Keratinocyte (primary cell): ENCODE data around the gene RNF169. TPM values are rescaled to one million over a fixed set of nuclear protein-coding genes. Genes with fewer than 3 reads are reported as not detected.
A peak's percentile ranks its signal among the peaks of the same experiment; 100 is the strongest.

ENCODE experiments used
- DNase-seq: peaks from one replicate; pipeline ENCODE4 v3.0.0-alpha.2; 2011; ENCODE audit warnings: low read depth, missing footprints, low spot score
- FAIRE-seq: peaks from 2 replicates; lab custom pipeline; 2011; peaks lifted over from hg19 to GRCh38; lab: Jason Lieb, UNC
- H2AFZ ChIP-seq: 2 replicates; pipeline ENCODE4 v1.6.0; 2012; ENCODE audit warnings: low read length, control low read depth, inconsistent platforms; ENCODE audit not compliant: control insufficient read depth
- H3K27ac ChIP-seq: 2 replicates; pipeline ENCODE4 v1.5.1; 2011; ENCODE audit warnings: low read length; ENCODE audit not compliant: control insufficient read depth, insufficient read depth
- H3K27me3 ChIP-seq: 3 replicates; pipeline ENCODE4 v1.6.0; 2011; ENCODE audit warnings: low read length; ENCODE audit not compliant: control insufficient read depth, insufficient read depth; ENCODE audit errors: extremely low read depth
- H3K36me3 ChIP-seq, 2 experiments: 2 replicates in 1 of 2; 3 replicates in 1 of 2; pipeline ENCODE4 v1.5.1; 2011; ENCODE audit warnings: low read length in 2 of 2, mild to moderate bottlenecking in 1 of 2; ENCODE audit not compliant: control insufficient read depth in 2 of 2, insufficient read depth in 2 of 2; ENCODE audit errors: extremely low read depth in 1 of 2
- H3K4me1 ChIP-seq: 3 replicates; pipeline ENCODE4 v1.5.1; 2011; ENCODE audit warnings: low read length; ENCODE audit not compliant: control insufficient read depth, insufficient read depth; ENCODE audit errors: extremely low read depth
- H3K4me2 ChIP-seq: 3 replicates; pipeline ENCODE4 v1.6.0; 2011; ENCODE audit warnings: low read depth, low read length; ENCODE audit not compliant: control insufficient read depth, insufficient read depth; ENCODE audit errors: extremely low read depth
- H3K4me3 ChIP-seq, 3 experiments: fragments of 200-600 bp in 1 of 3; sonication (generic) in 1 of 3; 2 replicates in 2 of 3; 3 replicates in 1 of 3; pipeline ENCODE4 v1.5.1; 2011 to 2016; ENCODE audit warnings: low read length in 3 of 3, mild to moderate bottlenecking in 3 of 3, control low read depth in 2 of 3, inconsistent platforms in 1 of 3, low read depth in 1 of 3, mixed read lengths in 1 of 3, mixed run types in 1 of 3, moderate library complexity in 1 of 3; ENCODE audit not compliant: control insufficient read depth in 2 of 3, insufficient read depth in 2 of 3; ENCODE audit errors: extremely low read depth in 1 of 3
- H3K79me2 ChIP-seq: 2 replicates; pipeline ENCODE4 v1.6.0; 2012; ENCODE audit warnings: low read length; ENCODE audit not compliant: control insufficient read depth, insufficient read depth
- H3K9ac ChIP-seq: 3 replicates; pipeline ENCODE4 v1.6.0; 2011; ENCODE audit warnings: low read length; ENCODE audit not compliant: control insufficient read depth, insufficient read depth; ENCODE audit errors: extremely low read depth
- H3K9me1 ChIP-seq: 3 replicates; pipeline ENCODE4 v1.6.0; 2011; ENCODE audit warnings: low read length; ENCODE audit not compliant: control insufficient read depth, insufficient read depth; ENCODE audit errors: extremely low read depth
- H3K9me3 ChIP-seq: 2 replicates; pipeline ENCODE4 v1.5.1; 2012; ENCODE audit warnings: low read depth, low read length; ENCODE audit not compliant: control insufficient read depth
- H4K20me1 ChIP-seq: 3 replicates; pipeline ENCODE4 v1.6.0; 2011; ENCODE audit warnings: low read length; ENCODE audit not compliant: control insufficient read depth, insufficient read depth; ENCODE audit errors: extremely low read depth
- EZH2 ChIP-seq: IDR thresholded peaks from one replicate; pipeline ENCODE4 v1.6.1; 2012; ENCODE audit warnings: inconsistent platforms, mild to moderate bottlenecking, low read length, moderate library complexity
- dilution Hi-C: fragments of 300-500 bp; cut with MboI; formaldehyde crosslinking; loops from one replicate; pipeline ENCODE4 v1.7.0; 2020; ENCODE audit warnings: low sequenced_read_pairs; ENCODE audit not compliant: extremely low pct_ligation_motif_present
- polyA plus RNA-seq, 5 experiments: library from polyadenylated mRNA; depleted of rRNA in 3 of 5; stranded (reverse) in 3 of 5; stranded (forward) in 1 of 5; unstranded in 1 of 5; fragments of >200 nt; gene quantifications; 1 replicate in 1 of 5; 2 replicates in 3 of 5; 3 replicates in 1 of 5; pipeline versions ENCODE4 v1.2.1 to v1.2.3, GENCODE V29; 2011 to 2012; ENCODE audit warnings: missing spikeins in 2 of 5, low read depth in 1 of 5, low replicate concordance in 1 of 5
- TF ChIP-seq, protein P1 (sequence below), 3 experiments: IDR thresholded peaks in 1 of 3; conservative IDR thresholded peaks in 1 of 3; optimal IDR thresholded peaks in 1 of 3; 2 replicates in 2 of 3; 3 replicates in 1 of 3; pipeline versions ENCODE3 to v1.5.1; 2011; ENCODE audit warnings: low read length in 3 of 3, mild to moderate bottlenecking in 3 of 3, moderate library complexity in 2 of 3, control low read depth in 1 of 3, inconsistent platforms in 1 of 3; ENCODE audit not compliant: insufficient read depth in 2 of 3; ENCODE audit errors: extremely low read depth in 1 of 3

The RNF169 gene
- polyA plus RNA-seq, 1 donor (not counting 4 experiments of a cell fraction or from before 2014, with no cell fraction given) = 8.9 TPM

- Histone ChIP-seq H3K79me2 (peaks cover 71% of the 10 kb centered on the region), H2AFZ (no peak overlapping the region), H3K9me3 (no peaks in the 10 kb centered on the region), H3K36me3 (no peaks in the 10 kb centered on the region), H3K4me2 (peak overlapping the region; percentile 47), H3K27ac (no peak overlapping the region), H3K9ac (no peak overlapping the region), H3K27me3 (no peaks in the 10 kb centered on the region), H3K9me1 (no peaks in the 10 kb centered on the region), H3K4me3 (no peak overlapping the region), H3K4me1 (peaks cover 11% of the 10 kb centered on the region), H4K20me1 (no peaks in the 10 kb centered on the region)
- peak; percentile 89 for FAIRE-seq
- dilution Hi-C loops = no loop called here
- no peak for DNase-seq
- no peak for TF ChIP-seq EZH2
- TF ChIP-seq, protein P1, sequence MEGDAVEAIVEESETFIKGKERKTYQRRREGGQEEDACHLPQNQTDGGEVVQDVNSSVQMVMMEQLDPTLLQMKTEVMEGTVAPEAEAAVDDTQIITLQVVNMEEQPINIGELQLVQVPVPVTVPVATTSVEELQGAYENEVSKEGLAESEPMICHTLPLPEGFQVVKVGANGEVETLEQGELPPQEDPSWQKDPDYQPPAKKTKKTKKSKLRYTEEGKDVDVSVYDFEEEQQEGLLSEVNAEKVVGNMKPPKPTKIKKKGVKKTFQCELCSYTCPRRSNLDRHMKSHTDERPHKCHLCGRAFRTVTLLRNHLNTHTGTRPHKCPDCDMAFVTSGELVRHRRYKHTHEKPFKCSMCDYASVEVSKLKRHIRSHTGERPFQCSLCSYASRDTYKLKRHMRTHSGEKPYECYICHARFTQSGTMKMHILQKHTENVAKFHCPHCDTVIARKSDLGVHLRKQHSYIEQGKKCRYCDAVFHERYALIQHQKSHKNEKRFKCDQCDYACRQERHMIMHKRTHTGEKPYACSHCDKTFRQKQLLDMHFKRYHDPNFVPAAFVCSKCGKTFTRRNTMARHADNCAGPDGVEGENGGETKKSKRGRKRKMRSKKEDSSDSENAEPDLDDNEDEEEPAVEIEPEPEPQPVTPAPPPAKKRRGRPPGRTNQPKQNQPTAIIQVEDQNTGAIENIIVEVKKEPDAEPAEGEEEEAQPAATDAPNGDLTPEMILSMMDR (optimal IDR thresholded peaks at IDR 0.05 in 1 of 3, IDR thresholded peaks at IDR 0.05 in 1 of 3, conservative IDR thresholded peaks at IDR 0.05 in 1 of 3; ENCODE audit: extremely low read depth in 1 of 3, insufficient read depth in 2 of 3, low read length in 3 of 3) = no peak
Observed at GRCh38 chr11:74783241-74783871, 34.7 kb downstream of the RNF169 start.

DNA sequence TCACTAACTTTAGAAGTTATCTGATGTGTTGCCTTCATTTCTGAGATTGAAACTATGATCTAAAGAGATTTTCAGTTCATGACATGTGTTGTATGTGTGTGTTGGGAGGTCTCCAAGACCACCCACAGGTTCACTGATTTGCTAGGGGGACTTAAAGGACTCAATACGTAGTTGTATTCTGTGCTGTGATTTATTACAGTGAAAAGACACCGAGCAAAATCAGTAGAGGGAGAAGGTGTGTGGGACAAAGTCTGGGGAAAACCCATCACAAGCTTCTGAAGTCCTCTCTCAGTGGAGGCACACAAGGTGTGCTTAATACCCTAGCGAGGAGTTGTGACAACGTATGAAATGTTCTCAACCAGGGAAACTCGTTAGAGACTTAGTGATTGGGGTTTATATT is 35.6 kb downstream of the RNF169 start:
- Histone ChIP-seq H3K4me2 (no peak overlapping the region), H3K9me3 (no peaks in the 10 kb centered on the region), H3K4me3 (no peak overlapping the region), H3K9ac (no peak overlapping the region), H3K79me2 (peaks cover 62% of the 10 kb centered on the region), H3K4me1 (peaks cover 11% of the 10 kb centered on the region), H4K20me1 (no peaks in the 10 kb centered on the region), H3K27me3 (no peaks in the 10 kb centered on the region), H3K36me3 (no peaks in the 10 kb centered on the region), H3K9me1 (no peaks in the 10 kb centered on the region), H2AFZ (no peak overlapping the region), H3K27ac (no peak overlapping the region)
- FAIRE-seq = no peak
- DNase-seq = no peak
- no peak for TF ChIP-seq EZH2
- TF ChIP-seq, protein P1 (optimal IDR thresholded peaks at IDR 0.05 in 1 of 3, IDR thresholded peaks at IDR 0.05 in 1 of 3, conservative IDR thresholded peaks at IDR 0.05 in 1 of 3; ENCODE audit: extremely low read depth in 1 of 3, insufficient read depth in 2 of 3, low read length in 3 of 3) = no peak
- dilution Hi-C loops = no loop called here
